GM12801 (cell line): Measurements from ENCODE around the gene CDK5RAP1.

Experiments used
- TF ChIP-seq, protein P1 (sequence below): IDR thresholded peaks from one replicate; pipeline ENCODE4 v1.5.1; 2011; ENCODE audit warnings: control low read depth; ENCODE audit not compliant: insufficient read length; ENCODE audit errors: extremely low read depth

Gene CDK5RAP1, protein sequence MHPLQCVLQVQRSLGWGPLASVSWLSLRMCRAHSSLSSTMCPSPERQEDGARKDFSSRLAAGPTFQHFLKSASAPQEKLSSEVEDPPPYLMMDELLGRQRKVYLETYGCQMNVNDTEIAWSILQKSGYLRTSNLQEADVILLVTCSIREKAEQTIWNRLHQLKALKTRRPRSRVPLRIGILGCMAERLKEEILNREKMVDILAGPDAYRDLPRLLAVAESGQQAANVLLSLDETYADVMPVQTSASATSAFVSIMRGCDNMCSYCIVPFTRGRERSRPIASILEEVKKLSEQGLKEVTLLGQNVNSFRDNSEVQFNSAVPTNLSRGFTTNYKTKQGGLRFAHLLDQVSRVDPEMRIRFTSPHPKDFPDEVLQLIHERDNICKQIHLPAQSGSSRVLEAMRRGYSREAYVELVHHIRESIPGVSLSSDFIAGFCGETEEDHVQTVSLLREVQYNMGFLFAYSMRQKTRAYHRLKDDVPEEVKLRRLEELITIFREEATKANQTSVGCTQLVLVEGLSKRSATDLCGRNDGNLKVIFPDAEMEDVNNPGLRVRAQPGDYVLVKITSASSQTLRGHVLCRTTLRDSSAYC

DNA sequence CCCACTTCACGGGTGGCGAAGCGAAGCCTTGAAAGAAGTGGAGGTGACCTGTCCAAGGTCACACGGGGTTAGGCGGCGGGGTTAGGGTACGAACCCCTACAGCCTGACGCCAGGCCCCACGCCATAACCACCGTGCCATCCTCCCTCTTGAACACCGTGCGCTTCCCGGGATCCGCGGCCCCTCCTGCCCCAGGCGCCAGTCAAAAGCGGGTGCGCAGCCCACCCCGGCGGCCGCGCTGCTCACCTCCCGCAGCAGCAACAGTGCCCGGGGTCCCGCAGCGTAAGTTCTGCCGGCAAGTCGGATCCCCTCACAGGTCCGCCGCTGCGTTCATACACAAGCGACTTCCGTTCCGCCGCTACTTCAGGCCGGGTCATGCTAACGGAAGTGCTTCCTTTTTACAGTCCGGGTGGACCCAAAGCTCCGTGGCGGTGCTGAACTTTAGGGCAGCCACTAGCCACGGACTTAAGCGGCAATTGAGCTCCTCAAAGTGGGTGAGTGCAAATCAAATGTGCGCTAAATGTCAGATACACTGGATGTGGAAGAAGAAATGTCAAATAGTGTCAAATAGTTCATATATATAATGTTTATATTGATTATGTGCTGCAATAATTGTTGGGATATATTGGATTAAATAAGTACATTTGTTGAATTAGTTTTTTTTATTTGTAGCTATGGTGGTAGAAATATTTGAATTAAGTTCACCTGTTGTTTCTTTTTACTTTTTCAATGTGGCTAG is at the start of gene CDK5RAP1:
TSS of gene CDK5RAP1 (minus strand) at position 336 of the 737 bp plus-strand sequence. CDS start 4,455 bp downstream, outside the sequence.
- TF ChIP-seq, protein P1, sequence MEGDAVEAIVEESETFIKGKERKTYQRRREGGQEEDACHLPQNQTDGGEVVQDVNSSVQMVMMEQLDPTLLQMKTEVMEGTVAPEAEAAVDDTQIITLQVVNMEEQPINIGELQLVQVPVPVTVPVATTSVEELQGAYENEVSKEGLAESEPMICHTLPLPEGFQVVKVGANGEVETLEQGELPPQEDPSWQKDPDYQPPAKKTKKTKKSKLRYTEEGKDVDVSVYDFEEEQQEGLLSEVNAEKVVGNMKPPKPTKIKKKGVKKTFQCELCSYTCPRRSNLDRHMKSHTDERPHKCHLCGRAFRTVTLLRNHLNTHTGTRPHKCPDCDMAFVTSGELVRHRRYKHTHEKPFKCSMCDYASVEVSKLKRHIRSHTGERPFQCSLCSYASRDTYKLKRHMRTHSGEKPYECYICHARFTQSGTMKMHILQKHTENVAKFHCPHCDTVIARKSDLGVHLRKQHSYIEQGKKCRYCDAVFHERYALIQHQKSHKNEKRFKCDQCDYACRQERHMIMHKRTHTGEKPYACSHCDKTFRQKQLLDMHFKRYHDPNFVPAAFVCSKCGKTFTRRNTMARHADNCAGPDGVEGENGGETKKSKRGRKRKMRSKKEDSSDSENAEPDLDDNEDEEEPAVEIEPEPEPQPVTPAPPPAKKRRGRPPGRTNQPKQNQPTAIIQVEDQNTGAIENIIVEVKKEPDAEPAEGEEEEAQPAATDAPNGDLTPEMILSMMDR = no peak

DNA sequence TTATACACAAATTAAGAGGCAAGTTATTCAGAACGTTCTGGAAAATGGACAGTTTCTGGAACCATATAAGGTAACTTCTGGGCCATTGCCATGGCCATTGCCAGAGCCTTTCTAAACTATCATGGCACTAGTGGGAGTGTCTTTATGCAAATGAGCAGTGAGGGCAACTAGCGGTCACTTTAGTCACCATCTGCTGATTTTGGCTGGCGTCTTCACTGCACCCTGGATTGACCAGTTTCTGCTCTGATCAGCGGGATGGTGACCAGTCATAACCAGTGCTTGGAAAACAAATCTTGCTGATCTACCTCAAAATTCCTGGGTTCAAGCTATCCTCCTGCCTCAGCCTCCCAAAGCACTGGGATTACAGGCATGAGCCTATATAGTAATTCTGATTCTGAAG is 49.5 kb upstream of the CDK5RAP1 start:
- TF ChIP-seq, protein P1 = no peak

DNA sequence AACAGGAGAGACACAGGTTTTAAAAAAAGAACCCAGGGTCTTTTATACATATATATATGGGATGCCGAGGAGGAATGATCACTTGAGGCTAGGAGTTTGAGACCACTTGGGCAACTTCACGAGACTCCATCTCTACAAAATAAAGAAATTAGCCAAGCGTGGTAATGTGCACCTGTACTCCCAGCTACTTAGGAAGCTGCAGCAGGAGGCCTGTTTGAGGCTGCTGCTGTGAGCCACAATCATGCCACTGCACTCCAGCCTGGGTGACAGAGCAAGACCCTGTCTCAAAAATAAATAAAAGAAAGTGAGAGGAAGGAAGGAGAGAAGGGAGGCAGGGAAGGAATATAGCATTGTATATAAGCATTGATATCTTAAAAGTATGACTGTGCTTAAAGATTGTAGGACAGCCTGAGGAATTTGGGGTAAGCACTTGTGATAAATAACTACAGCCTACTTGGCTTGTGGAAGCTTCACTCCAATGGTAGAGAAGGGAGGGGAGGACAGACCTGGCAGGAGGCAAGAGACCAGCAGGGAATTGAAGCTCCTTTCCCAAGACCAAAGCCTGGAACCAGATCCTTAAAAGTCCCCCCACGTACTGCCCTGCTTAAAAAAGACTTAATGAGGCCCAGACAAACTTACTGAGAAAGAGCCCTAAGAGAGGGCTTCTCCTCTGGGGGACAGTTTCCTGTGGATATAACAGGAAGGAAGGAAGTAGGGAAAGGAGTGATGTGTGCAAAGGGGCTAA is 44.7 kb upstream of the CDK5RAP1 start:
- TF ChIP-seq, protein P1 = no peak

DNA sequence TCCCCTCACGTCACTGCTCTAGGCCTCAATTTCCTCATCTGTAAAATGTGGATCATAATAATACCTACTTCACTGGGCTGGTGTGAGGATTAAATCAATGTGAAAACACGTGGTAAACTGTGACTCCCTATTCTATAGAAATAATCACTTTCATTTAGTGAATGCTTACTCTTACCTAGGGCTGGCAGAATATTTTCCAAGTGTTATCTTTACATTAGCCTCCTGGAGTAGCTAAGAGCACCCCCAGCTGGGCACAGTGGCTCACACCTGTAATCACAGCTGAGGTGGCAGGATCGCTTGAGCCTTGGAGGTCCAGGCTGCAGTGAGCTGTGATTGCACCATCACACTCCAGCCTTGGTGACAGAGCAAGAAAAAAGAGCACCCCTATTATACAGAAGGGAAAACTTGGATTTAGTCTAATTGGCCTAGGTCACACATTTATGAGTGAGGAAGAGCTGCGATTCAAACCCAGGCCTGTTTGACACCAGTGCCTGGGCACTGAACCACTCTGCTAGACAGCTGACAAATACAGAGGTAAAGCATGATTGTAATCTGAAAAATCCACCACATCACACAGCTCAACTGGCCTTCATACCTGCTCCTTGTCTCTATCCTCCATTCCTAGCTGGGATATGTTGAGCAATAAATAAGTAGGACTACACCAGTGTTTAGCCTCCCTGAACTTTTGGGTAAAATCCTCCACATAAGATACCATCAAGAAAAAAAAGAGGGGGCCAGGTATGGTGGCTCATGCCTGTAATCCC is 43.7 kb upstream of the CDK5RAP1 start:
- TF ChIP-seq, protein P1 = no peak

DNA sequence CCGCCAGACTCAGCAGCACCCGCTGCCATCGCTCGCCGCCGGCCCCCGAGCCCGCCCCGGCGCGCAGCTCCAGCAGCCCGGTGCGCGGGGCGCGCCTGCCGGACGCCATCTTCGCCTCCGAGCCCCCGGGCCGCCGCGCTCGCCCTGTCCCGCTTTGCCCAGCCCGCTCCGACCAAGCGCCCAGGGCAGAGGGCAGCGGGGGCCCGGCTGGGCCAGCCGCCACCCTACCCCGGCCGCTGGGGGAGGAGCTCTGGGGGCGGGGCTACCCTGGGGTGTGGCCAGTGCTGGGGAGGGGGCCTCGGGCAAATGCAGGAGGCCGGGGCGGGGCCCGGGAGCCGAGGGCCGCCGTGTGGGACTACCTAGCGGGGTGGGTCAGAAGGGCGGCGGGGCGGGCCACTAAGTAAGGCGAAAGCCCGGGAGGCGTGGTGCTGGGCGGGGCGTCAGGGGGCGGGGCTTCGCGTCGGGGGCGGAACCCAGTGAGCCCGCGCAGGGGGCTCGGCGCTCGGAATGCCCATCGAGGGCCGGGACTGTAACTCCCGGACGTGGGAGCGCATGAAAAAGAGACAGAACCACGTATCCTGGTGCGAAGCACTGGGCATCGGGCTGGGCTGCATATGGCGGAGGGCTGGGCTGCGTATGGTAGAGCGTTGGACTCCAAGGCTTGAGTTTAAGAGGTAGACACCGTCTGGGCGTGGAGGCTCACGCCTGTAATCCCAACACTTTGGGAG is 42.4 kb upstream of the CDK5RAP1 start, which contains the start of gene SNTA1:
TSS of gene SNTA1 (minus strand) at position 252 of the 728 bp plus-strand sequence. CDS start at position 109, 143 bp downstream.
- TF ChIP-seq, protein P1 = no peak

DNA sequence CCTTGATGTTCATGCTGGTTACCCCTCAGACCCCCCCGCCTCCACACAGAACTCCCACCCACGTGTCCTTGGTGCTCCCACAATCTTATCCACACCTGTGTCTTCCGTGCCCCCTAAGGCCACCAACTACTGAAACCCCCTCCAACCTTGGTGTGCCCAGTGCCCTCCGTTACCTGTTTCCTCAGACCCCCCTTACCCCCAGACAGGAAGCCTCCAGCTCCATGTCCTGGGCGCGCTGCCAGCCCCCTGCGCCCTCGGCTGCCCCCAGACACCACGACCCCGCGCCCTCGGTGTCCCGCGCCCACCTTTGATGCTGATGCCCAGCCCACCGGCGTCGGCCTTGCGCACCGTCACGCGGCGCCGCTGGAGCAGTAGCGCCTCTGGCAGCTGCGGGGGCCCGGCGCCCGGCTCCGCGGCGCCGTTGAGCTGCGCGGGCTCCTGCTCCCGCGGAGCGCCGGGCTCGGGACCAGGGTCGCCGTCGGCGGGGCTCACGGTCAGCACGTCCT is 41.7 kb upstream of the CDK5RAP1 start:
- TF ChIP-seq, protein P1 = no peak
